HEK293 (cell line): Measurements from ENCODE around the gene CDH2.

Experiments used
- CTCF ChIA-PET: fragments of 350-600 bp; formaldehyde crosslinking; extraction: SDS; loops from one replicate; lab custom pipeline; 2021; ENCODE audit warnings: antibody characterized with exemption; lab: Yijun Ruan, JAX
- POLR2A ChIA-PET: fragments of 300-600 bp; formaldehyde crosslinking; extraction: SDS; loops from one replicate; lab custom pipeline; 2020; ENCODE audit warnings: antibody characterized with exemption, inconsistent platforms; lab: Yijun Ruan, JAX
- H3K27ac ChIP-seq: fragments of 200-500 bp; sonication (Bioruptor generic); 2 replicates; pipeline ENCODE4 v1.5.1; 2014; ENCODE audit warnings: low read depth, low read length, control low read depth, inconsistent platforms; ENCODE audit errors: extremely low read depth
- H3K36me3 ChIP-seq, 2 experiments: fragments of 200-500 bp in 1 of 2; sonication (Bioruptor generic) in 1 of 2; 1 replicate in 1 of 2; 2 replicates in 1 of 2; pipeline ENCODE4 v1.5.1; 2014 to 2017; ENCODE audit warnings: inconsistent platforms in 2 of 2, low read length in 2 of 2; ENCODE audit not compliant: control insufficient read depth in 2 of 2, insufficient read depth in 1 of 2
- H3K4me1 ChIP-seq: fragments of 200-500 bp; sonication (Bioruptor generic); 2 replicates; pipeline ENCODE4 v1.5.1; 2014; ENCODE audit warnings: mild to moderate bottlenecking, low read length, inconsistent platforms; ENCODE audit not compliant: control insufficient read depth, insufficient read depth
- H3K4me3 ChIP-seq: 2 replicates; pipeline ENCODE4 v1.5.1; 2011; ENCODE audit warnings: low read depth, mild to moderate bottlenecking, control low read depth, low read length, moderate library complexity
- H3K9me3 ChIP-seq: fragments of 200-500 bp; sonication (Bioruptor generic); 2 replicates; pipeline ENCODE4 v1.5.1; 2014; ENCODE audit warnings: low read depth, low read length, inconsistent platforms; ENCODE audit not compliant: control insufficient read depth, insufficient read depth
- CTCF ChIP-seq: fragments of 450-650 bp; formaldehyde crosslinking; IDR thresholded peaks from 2 replicates; pipeline ENCODE4 v1.5.1; 2016; ENCODE audit warnings: missing biosample characterization, missing genetic modification characterization
- HIC1 ChIP-seq: fragments of 450-650 bp; formaldehyde crosslinking; IDR thresholded peaks from 2 replicates; pipeline ENCODE4 v1.5.1; 2016; ENCODE audit warnings: missing biosample characterization, missing genetic modification characterization
- MYNN ChIP-seq: fragments of 450-650 bp; formaldehyde crosslinking; IDR thresholded peaks from 2 replicates; pipeline ENCODE4 v1.5.1; 2016; ENCODE audit warnings: missing biosample characterization, missing genetic modification characterization, borderline replicate concordance
- OVOL3 ChIP-seq: fragments of 450-650 bp; formaldehyde crosslinking; IDR thresholded peaks from 2 replicates; pipeline ENCODE4 v1.5.1; 2016; ENCODE audit warnings: missing biosample characterization, missing genetic modification characterization
- PRDM1 ChIP-seq: fragments of 450-650 bp; formaldehyde crosslinking; IDR thresholded peaks from 2 replicates; pipeline ENCODE4; 2016; ENCODE audit warnings: missing biosample characterization, missing genetic modification characterization
- REPIN1 ChIP-seq: fragments of 450-650 bp; formaldehyde crosslinking; IDR thresholded peaks from 2 replicates; pipeline ENCODE4 v1.5.1; 2017; ENCODE audit warnings: missing biosample characterization, missing genetic modification characterization, low read depth
- REST ChIP-seq: fragments of 450-650 bp; formaldehyde crosslinking; IDR thresholded peaks from 2 replicates; pipeline ENCODE4 v1.5.1; 2016; ENCODE audit warnings: missing biosample characterization, missing genetic modification characterization
- SCRT1 ChIP-seq: fragments of 450-650 bp; formaldehyde crosslinking; IDR thresholded peaks from 2 replicates; pipeline ENCODE4 v1.5.1; 2016; ENCODE audit warnings: missing biosample characterization, missing genetic modification characterization, borderline replicate concordance
- ZBTB44 ChIP-seq: fragments of 450-650 bp; IDR thresholded peaks from 2 replicates; pipeline ENCODE4 v1.5.1; 2018; ENCODE audit warnings: missing biosample characterization, mild to moderate bottlenecking, missing genetic modification characterization
- ZBTB48 ChIP-seq: fragments of 450-650 bp; formaldehyde crosslinking; IDR thresholded peaks from 2 replicates; pipeline ENCODE4 v1.5.1; 2016; ENCODE audit warnings: missing biosample characterization, missing genetic modification characterization
- ZBTB49 ChIP-seq: fragments of 450-650 bp; formaldehyde crosslinking; IDR thresholded peaks from 2 replicates; pipeline ENCODE4 v1.5.1; 2016; ENCODE audit warnings: missing biosample characterization, missing genetic modification characterization, low read depth
- ZNF133 ChIP-seq: fragments of 450-650 bp; formaldehyde crosslinking; IDR thresholded peaks from 2 replicates; pipeline ENCODE4 v1.5.1; 2016; ENCODE audit warnings: missing biosample characterization, missing genetic modification characterization
- ZNF184 ChIP-seq: fragments of 450-650 bp; IDR thresholded peaks from 2 replicates; pipeline ENCODE4 v1.5.1; 2018; ENCODE audit warnings: missing biosample characterization, mild to moderate bottlenecking, missing genetic modification characterization
- ZNF391 ChIP-seq: fragments of 450-650 bp; formaldehyde crosslinking; IDR thresholded peaks from 2 replicates; pipeline ENCODE4 v1.5.1; 2016; ENCODE audit warnings: low read depth, missing biosample characterization, missing genetic modification characterization, borderline replicate concordance
- ZNF394 ChIP-seq: fragments of 450-650 bp; formaldehyde crosslinking; IDR thresholded peaks from 2 replicates; pipeline ENCODE4 v1.5.1; 2016; ENCODE audit warnings: missing biosample characterization, missing genetic modification characterization, mild to moderate bottlenecking, moderate library complexity, borderline replicate concordance
- ZNF558 ChIP-seq: fragments of 450-650 bp; formaldehyde crosslinking; IDR thresholded peaks from 2 replicates; pipeline ENCODE4 v1.5.1; 2016; ENCODE audit warnings: missing biosample characterization, missing genetic modification characterization
- ZNF585B ChIP-seq: fragments of 450-650 bp; formaldehyde crosslinking; IDR thresholded peaks from 2 replicates; pipeline ENCODE4 v1.5.1; 2016; ENCODE audit warnings: missing biosample characterization, missing genetic modification characterization
- ZNF629 ChIP-seq: fragments of 450-650 bp; formaldehyde crosslinking; IDR thresholded peaks from 2 replicates; pipeline ENCODE4 v1.5.1; 2017; ENCODE audit warnings: missing biosample characterization, missing genetic modification characterization
- ZXDB ChIP-seq: fragments of 450-650 bp; formaldehyde crosslinking; IDR thresholded peaks from 2 replicates; pipeline ENCODE4 v1.5.1; 2016; ENCODE audit warnings: missing biosample characterization, missing genetic modification characterization

Gene CDH2

GRCh38 chr18:28012336-28012735, 164.6 kb downstream of the CDH2 start:
- TF ChIP-seq REPIN1 (tag by site-specific recombination) (no peak), SCRT1 (no peak), ZBTB49 (no peak), REST (tag by site-specific recombination) (no peak), ZNF394 (tag by site-specific recombination) (no peak), OVOL3 (tag by site-specific recombination) (no peak), ZXDB (no peak), ZNF585B (tag by site-specific recombination) (no peak), ZNF558 (tag by site-specific recombination) (no peak), PRDM1 (tag by site-specific recombination) (no peak), ZBTB44 (no peak), ZNF184 (tag by site-specific recombination) (no peak), ZNF133 (no peak), ZBTB48 (tag by site-specific recombination) (no peak), HIC1 (no peak), MYNN (no peak), ZNF629 (tag by site-specific recombination) (no peak), CTCF (tag by site-specific recombination) (no peak), ZNF391 (tag by site-specific recombination) (no peak)
- POLR2A ChIA-PET, result no interaction called here
- Histone ChIP-seq H3K9me3 (no peaks in the 10 kb centered on the region), H3K4me1 (peaks cover 15% of the 10 kb centered on the region), H3K4me3 (no peak overlapping the region), H3K36me3 (peaks cover 4 to 14% of the 10 kb centered on the region in 2 experiments; a peak in 2 of 3 replicates), H3K27ac (no peak overlapping the region)
- CTCF ChIA-PET, result interaction anchor here (0.7 kb wide), 1 partner anchor 23 kb away, joined by 3 read pairs; no protein-coding TSS in a partner anchor
